Liver (tissue), 9 donors: ENCODE measurements around the gene ZNF222. TPM values are rescaled to one million over a fixed set of nuclear protein-coding genes. Genes with fewer than 3 reads are reported as not detected.
A peak's percentile ranks its signal among the peaks of the same experiment; 100 is the strongest.

Source experiments
- DNase-seq: peaks from one replicate; pipeline ENCODE4 v3.0.0-alpha.2; 2017; ENCODE audit warnings: low spot score
- H3K27ac ChIP-seq, 2 donors: one replicate each; pipeline ENCODE4 v1.7.0; 2013; ENCODE audit warnings: inconsistent platforms in 2 of 2, low read length in 2 of 2, control low read depth in 1 of 2, low read depth in 1 of 2, mild to moderate bottlenecking in 1 of 2
- H3K27me3 ChIP-seq, 4 donors: one replicate each; pipeline versions ENCODE4 v1.6.1 to v1.7.0; 2013; ENCODE audit warnings: low read length in 3 of 4, inconsistent platforms in 1 of 4, mild to moderate bottlenecking in 1 of 4, moderate library complexity in 1 of 4; ENCODE audit not compliant: control insufficient read depth in 4 of 4, insufficient read depth in 4 of 4
- H3K36me3 ChIP-seq, 4 donors: one replicate each; pipeline versions ENCODE4 v1.6.1 to v1.7.0; 2013; ENCODE audit warnings: low read length in 3 of 4, mild to moderate bottlenecking in 3 of 4, low read depth in 1 of 4, moderate library complexity in 1 of 4; ENCODE audit not compliant: control insufficient read depth in 4 of 4, insufficient read depth in 3 of 4
- H3K4me1 ChIP-seq, 4 donors: one replicate each; pipeline versions ENCODE4 v1.6.1 to v1.7.0; 2013; ENCODE audit warnings: low read length in 3 of 4, mild to moderate bottlenecking in 3 of 4, moderate library complexity in 1 of 4; ENCODE audit not compliant: control insufficient read depth in 4 of 4, insufficient read depth in 4 of 4
- H3K4me3 ChIP-seq, 3 donors: one replicate each; pipeline versions ENCODE4 v1.6.1 to v1.7.0; 2013; ENCODE audit warnings: low read length in 3 of 3, control low read depth in 1 of 3, low read depth in 1 of 3, mild to moderate bottlenecking in 1 of 3
- H3K9ac ChIP-seq, 2 donors: one replicate each; pipeline ENCODE4 v1.7.0; 2013; ENCODE audit warnings: low read length in 2 of 2, mild to moderate bottlenecking in 2 of 2, moderate library complexity in 2 of 2, control low read depth in 1 of 2, low read depth in 1 of 2
- H3K9me3 ChIP-seq, 4 donors: one replicate each; pipeline versions ENCODE4 v1.6.1 to v1.7.0; 2013; ENCODE audit warnings: low read length in 3 of 4; ENCODE audit not compliant: control insufficient read depth in 4 of 4
- ATF3 ChIP-seq: IDR thresholded peaks from 2 replicates; pipeline ENCODE4 v1.6.1; 2016; ENCODE audit warnings: antibody characterized with exemption
- CTCF ChIP-seq: fragments of 150-350 bp; IDR thresholded peaks from 2 replicates; pipeline ENCODE4 v1.5.1; 2017; ENCODE audit warnings: improper control_type of control experiment, low read depth, low read length; ENCODE audit not compliant: missing input control
- EGR1 ChIP-seq, 2 donors: IDR thresholded peaks; 2 replicates each; pipeline ENCODE4 v1.6.1; 2016 to 2018; ENCODE audit warnings: antibody characterized with exemption in 2 of 2, low read depth in 2 of 2
- FOXA1 ChIP-seq: IDR thresholded peaks from 2 replicates; pipeline ENCODE4 v1.6.1; 2016; ENCODE audit warnings: antibody characterized with exemption
- FOXA2 ChIP-seq: IDR thresholded peaks from 2 replicates; pipeline ENCODE4 v1.6.1; 2016; ENCODE audit warnings: antibody characterized with exemption
- GABPA ChIP-seq, 2 donors: IDR thresholded peaks in 1 of 2; conservative IDR thresholded peaks in 1 of 2; 2 replicates each; pipeline ENCODE4 v1.6.1; 2016; ENCODE audit warnings: antibody characterized with exemption in 2 of 2, mild to moderate bottlenecking in 1 of 2, moderate library complexity in 1 of 2
- HNF4A ChIP-seq, 2 donors: conservative IDR thresholded peaks; 2 replicates each; pipeline ENCODE4 v1.6.1; 2016; ENCODE audit warnings: antibody characterized with exemption in 2 of 2, mild to moderate bottlenecking in 2 of 2
- HNF4G ChIP-seq: IDR thresholded peaks from 2 replicates; pipeline ENCODE4 v1.6.1; 2016; ENCODE audit warnings: antibody characterized with exemption
- JUND ChIP-seq, 2 donors: IDR thresholded peaks; 2 replicates each; pipeline ENCODE4 v1.6.1; 2016; ENCODE audit warnings: antibody characterized with exemption in 2 of 2
- MAX ChIP-seq: IDR thresholded peaks from 2 replicates; pipeline ENCODE4 v1.6.1; 2016; ENCODE audit warnings: antibody characterized with exemption
- NR2F2 ChIP-seq: IDR thresholded peaks from 2 replicates; pipeline ENCODE4 v1.6.1; 2016; ENCODE audit warnings: antibody characterized with exemption
- RAD21 ChIP-seq, 2 donors: IDR thresholded peaks; 2 replicates each; pipeline ENCODE4 v1.6.1; 2016; ENCODE audit warnings: antibody characterized with exemption in 2 of 2, mild to moderate bottlenecking in 2 of 2
- REST ChIP-seq: IDR thresholded peaks from 2 replicates; pipeline ENCODE4 v1.6.1; 2016; ENCODE audit warnings: antibody characterized with exemption, mild to moderate bottlenecking
- RXRA ChIP-seq, 2 donors: IDR thresholded peaks; 2 replicates each; pipeline ENCODE4 v1.6.1; 2017 to 2018; ENCODE audit warnings: antibody characterized with exemption in 2 of 2, mild to moderate bottlenecking in 1 of 2
- SP1 ChIP-seq: IDR thresholded peaks from 2 replicates; pipeline ENCODE4 v1.6.1; 2018; ENCODE audit warnings: antibody characterized with exemption, mild to moderate bottlenecking
- TAF1 ChIP-seq: conservative IDR thresholded peaks from 2 replicates; pipeline ENCODE4 v1.6.1; 2016; ENCODE audit warnings: antibody characterized with exemption, mild to moderate bottlenecking
- YY1 ChIP-seq: IDR thresholded peaks from 2 replicates; pipeline ENCODE4 v1.6.1; 2016; ENCODE audit warnings: antibody characterized with exemption, mild to moderate bottlenecking
- ZBTB33 ChIP-seq: IDR thresholded peaks from 2 replicates; pipeline ENCODE4 v1.6.1; 2016; ENCODE audit warnings: antibody characterized with exemption
- WGBS: extraction: QIAGEN DNeasy Blood & Tissue Kit; methylation state at CpG from one replicate; pipeline ENCODE4 v1.1.7; 2013; 5-methylcytosine and 5-hydroxymethylcytosine counted together
- polyA plus RNA-seq, 2 donors: library from polyadenylated mRNA; stranded (reverse) in 1 of 2; unstranded in 1 of 2; fragments of 200-250 nt in 1 of 2; fragments of >200 nt in 1 of 2; fragmentation: Nextera tagmentation in 1 of 2; extraction: Ambion mirVana in 1 of 2; gene quantifications; one replicate each; pipeline versions ENCODE4 v1.2.1 to v1.2.3, GENCODE V29; 2013 to 2015
- total RNA-seq, 2 donors: library from RNA; depleted of rRNA; stranded (reverse); fragments of >200 nt; gene quantifications; one replicate each; pipeline ENCODE4 v1.2.3, GENCODE V29; 2014
- donor health status: healthy.
- donor health status: healthy.
- donor health status: healthy.
- donor health status: healthy.
- donor health status: healthy.

ZNF222 gene
- total and polyA plus RNA-seq, 4 donors: 0.79 to 2.5 (median 1.5) TPM

- H3K27ac ChIP-seq: peak within 1 kb of the TSS; percentile 58 to 84
- peak; percentile 85 for DNase-seq
- H3K9me3 ChIP-seq: peaks cover 14 to 35% (median 25%) of the 10 kb centered on the region in 4 donors
- no peak for TF ChIP-seq HNF4G
- peak; percentile 99 for TF ChIP-seq YY1
- no peak for TF ChIP-seq ATF3
- peak; percentile 20 for TF ChIP-seq TAF1
- peak in 1 of 2 donors; percentile 59 for TF ChIP-seq EGR1 (IDR thresholded peaks at IDR 0.05; ENCODE audit: low read depth in 2 of 2)
- no peak for TF ChIP-seq CTCF
- no peak for TF ChIP-seq RXRA (IDR thresholded peaks at IDR 0.05)
- peak; percentile 83 to 97 for TF ChIP-seq GABPA (IDR thresholded peaks at IDR 0.05 in 1 of 2, conservative IDR thresholded peaks at IDR 0.05 in 1 of 2)
- TF ChIP-seq ZBTB33: peak; percentile 96
- TF ChIP-seq HNF4A (conservative IDR thresholded peaks at IDR 0.05): peak; percentile 35 to 62
- no peak for TF ChIP-seq FOXA1
- TF ChIP-seq JUND (IDR thresholded peaks at IDR 0.05): peak in 1 of 2 donors; percentile 32
- TF ChIP-seq RAD21 (IDR thresholded peaks at IDR 0.05): peak; percentile 37 to 44
- TF ChIP-seq SP1: peak; percentile 57
- TF ChIP-seq MAX: peak; percentile 60
- TF ChIP-seq NR2F2: peak; percentile 8
- TF ChIP-seq FOXA2: no peak
- TF ChIP-seq REST: peak; percentile 56
- H3K4me1 ChIP-seq: peaks cover 5 to 16% (median 13%) of the 10 kb centered on the region in 4 donors
- H3K4me3 ChIP-seq: peak within 1 kb of the TSS; percentile 60 to 97 (median 92)
- peaks cover 0 to 15% (median 12%) of the 10 kb centered on the region in 4 donors for H3K36me3 ChIP-seq
- under 1% methylated on average over 48 of the region's 48 CpGs for WGBS
- H3K9ac ChIP-seq: peak within 1 kb of the TSS; percentile 70 to 78
- no peaks in the 10 kb centered on the region for H3K27me3 ChIP-seq
Observed at GRCh38 chr19:44002566-44003460, 22.4 kb upstream of the ZNF222 start, which contains the start of gene ZNF230. Gene ZNF230, plus strand, starts transcription at chr19:44002957. Its CDS starts 4,122 bp downstream, at chr19:44007079.
